GM23248 (cell line): ENCODE data around the gene MIA2. TPM values are rescaled to one million over a fixed set of nuclear protein-coding genes. Genes with fewer than 3 reads are reported as not detected.

Source experiments
- DNase-seq: peaks from one replicate; pipeline ENCODE4 v3.0.0-alpha.2; 2015
- H2AFZ ChIP-seq: fragments of 200-600 bp; sonication (generic); 2 replicates; pipeline ENCODE4 v1.6.1; 2016; ENCODE audit warnings: antibody characterized with exemption
- H3F3A ChIP-seq: fragments of 200-600 bp; sonication (generic); 2 replicates; pipeline ENCODE4 v1.6.1; 2016; ENCODE audit warnings: mild to moderate bottlenecking, antibody characterized with exemption, mixed run types; ENCODE audit not compliant: insufficient read depth
- H3K27ac ChIP-seq: fragments of 200-600 bp; sonication (generic); 2 replicates; pipeline ENCODE4 v1.5.1; 2016; ENCODE audit warnings: mild to moderate bottlenecking
- H3K27me3 ChIP-seq: fragments of 200-600 bp; sonication (generic); replicated peaks from 2 replicates; pipeline ENCODE4 v1.6.1; 2016; ENCODE audit warnings: mild to moderate bottlenecking; ENCODE audit not compliant: insufficient read depth
- H3K36me3 ChIP-seq: fragments of 200-600 bp; sonication (generic); 2 replicates; pipeline ENCODE4 v1.6.1; 2016; ENCODE audit warnings: low read depth, mild to moderate bottlenecking
- H3K4me1 ChIP-seq: fragments of 200-600 bp; sonication (generic); 2 replicates; pipeline ENCODE4 v1.6.1; 2016; ENCODE audit warnings: mild to moderate bottlenecking; ENCODE audit not compliant: insufficient read depth
- H3K4me2 ChIP-seq: fragments of 200-600 bp; sonication (generic); one replicate; pipeline ENCODE4 v1.6.1; 2016; ENCODE audit warnings: mild to moderate bottlenecking; ENCODE audit not compliant: unreplicated experiment
- H3K4me3 ChIP-seq: fragments of 200-600 bp; sonication (generic); 2 replicates; pipeline ENCODE4 v1.5.1; 2016; ENCODE audit warnings: mild to moderate bottlenecking
- H3K79me2 ChIP-seq: fragments of 200-600 bp; sonication (generic); 2 replicates; pipeline ENCODE4 v1.6.1; 2016; ENCODE audit warnings: mild to moderate bottlenecking; ENCODE audit not compliant: insufficient read depth
- H3K9ac ChIP-seq: fragments of 200-600 bp; sonication (generic); 2 replicates; pipeline ENCODE4 v1.6.1; 2016; ENCODE audit warnings: mild to moderate bottlenecking
- H3K9me2 ChIP-seq: fragments of 200-600 bp; sonication (generic); 2 replicates; pipeline ENCODE4 v1.6.1; 2016; ENCODE audit warnings: mixed run types, mild to moderate bottlenecking, moderate library complexity; ENCODE audit not compliant: insufficient read depth
- H3K9me3 ChIP-seq: fragments of 200-600 bp; sonication (generic); one replicate; pipeline ENCODE4 v1.6.1; 2017; ENCODE audit warnings: low read depth
- H4K20me1 ChIP-seq: fragments of 200-600 bp; sonication (generic); 2 replicates; pipeline ENCODE4 v1.6.0; 2016; ENCODE audit not compliant: insufficient read depth
- EZH2 ChIP-seq: fragments of 200-600 bp; sonication (generic); IDR thresholded peaks from 2 replicates; pipeline ENCODE4 v1.6.1; 2018; ENCODE audit warnings: antibody characterized with exemption, mild to moderate bottlenecking; ENCODE audit not compliant: insufficient read depth, poor library complexity, severe bottlenecking
- EZH2phosphoT487 ChIP-seq: fragments of 200-600 bp; sonication (generic); IDR thresholded peaks from 2 replicates; pipeline ENCODE4 v1.6.1; 2018; ENCODE audit warnings: antibody characterized with exemption, moderate library complexity, mild to moderate bottlenecking, low read depth; ENCODE audit not compliant: insufficient read depth
- WGBS, 2 experiments: methylation state at CpG; one replicate each; pipeline ENCODE4 v1.1.6; 2015 to 2017; ENCODE audit warnings: low lambda C conversion rate in 2 of 2, low coverage in 1 of 2; ENCODE audit errors: missing lambda C conversion rate in 2 of 2; 5-methylcytosine and 5-hydroxymethylcytosine counted together
- in situ Hi-C: fragments of 300-500 bp; cut with MboI; formaldehyde crosslinking; loops from 2 replicates; pipeline ENCODE4 v1.15.0; 2020
- polyA plus RNA-seq: library from polyadenylated mRNA; unstranded; fragments of >200 nt; fragmentation: Nextera tagmentation; extraction: Ambion mirVana; gene quantifications from 2 replicates; pipeline ENCODE4 v1.2.1, GENCODE V29; 2016
- total RNA-seq: library from RNA; depleted of rRNA; stranded (reverse); fragments of >200 nt; shearing (Covaris generic); gene quantifications from 2 replicates; pipeline ENCODE4 v1.2.3, GENCODE V29; 2014

The MIA2 gene
- total and polyA plus RNA-seq, 2 experiments from 2014 or later: 16.2 to 21.4 TPM

GRCh38 chr14:39303115-39303514, 69.4 kb downstream of the MIA2 start:
- no peaks in the 10 kb centered on the region for H4K20me1 ChIP-seq
- no peaks in the 10 kb centered on the region for H3F3A ChIP-seq
- no peaks in the 10 kb centered on the region for H3K4me1 ChIP-seq
- no peak overlapping the region for H2AFZ ChIP-seq
- H3K9me2 ChIP-seq: no peaks in the 10 kb centered on the region
- H3K36me3 ChIP-seq: peaks cover 33% of the 10 kb centered on the region
- DNase-seq: no peak
- H3K9ac ChIP-seq: no peak overlapping the region
- no peaks in the 10 kb centered on the region for H3K27me3 ChIP-seq
- in situ Hi-C loops: no loop called here
- WGBS, 2 experiments: 73 to 75% methylated on average over 1 of the region's 1 CpG
- no peak overlapping the region for H3K4me3 ChIP-seq
- TF ChIP-seq EZH2 (no peak), EZH2phosphoT487 (no peak)
- no peak overlapping the region for H3K27ac ChIP-seq
- H3K4me2 ChIP-seq: no peak overlapping the region
- 0 out of 2 replicates have a peak, but pooled peaks cover 3% of the 10 kb centered on the region for H3K79me2 ChIP-seq
- H3K9me3 ChIP-seq: no peaks in the 10 kb centered on the region

GRCh38 chr14:39307815-39308214, 74.1 kb downstream of the MIA2 start:
- in situ Hi-C loops: no loop called here
- TF ChIP-seq EZH2phosphoT487: no peak
- TF ChIP-seq EZH2: no peak
- H3K27me3 ChIP-seq: no peaks in the 10 kb centered on the region
- H3K4me2 ChIP-seq: no peak overlapping the region
- H2AFZ ChIP-seq: no peak overlapping the region
- no peaks in the 10 kb centered on the region for H3K9me2 ChIP-seq
- peaks cover 28% of the 10 kb centered on the region for H3K36me3 ChIP-seq
- 80 to 83% methylated on average over 3 of the region's 3 CpGs for WGBS, 2 experiments
- DNase-seq: no peak
- no peaks in the 10 kb centered on the region for H3K79me2 ChIP-seq
- no peaks in the 10 kb centered on the region for H3K4me1 ChIP-seq
- no peaks in the 10 kb centered on the region for H3K9me3 ChIP-seq
- H3K27ac ChIP-seq: no peak overlapping the region
- H3K9ac ChIP-seq: no peak overlapping the region
- no peak overlapping the region for H3K4me3 ChIP-seq
- H3F3A ChIP-seq: no peaks in the 10 kb centered on the region
- no peaks in the 10 kb centered on the region for H4K20me1 ChIP-seq

- Histone ChIP-seq H3K4me3 (no peak overlapping the region), H3K27ac (no peak overlapping the region), H3K4me2 (no peak overlapping the region), H3K4me1 (no peaks in the 10 kb centered on the region), H3K79me2 (peaks cover 6% of the 10 kb centered on the region; the same call in 1 of the 2 replicates), H3K36me3 (peaks cover 15% of the 10 kb centered on the region), H3K9me3 (no peaks in the 10 kb centered on the region), H3F3A (no peaks in the 10 kb centered on the region), H4K20me1 (no peaks in the 10 kb centered on the region), H3K9ac (no peak overlapping the region), H3K27me3 (no peaks in the 10 kb centered on the region), H3K9me2 (no peaks in the 10 kb centered on the region), H2AFZ (no peak overlapping the region)
- no peak for DNase-seq
- in situ Hi-C loops: no loop called here
- TF ChIP-seq EZH2phosphoT487: no peak
- no peak for TF ChIP-seq EZH2
Measured at GRCh38 chr14:39310051-39310450, 76.3 kb downstream of the MIA2 start.

- Histone ChIP-seq H3K79me2 (peaks cover 6% of the 10 kb centered on the region; the same call in 1 of the 2 replicates), H3K9me3 (no peaks in the 10 kb centered on the region), H3K4me2 (no peak overlapping the region), H3K9ac (no peak overlapping the region), H4K20me1 (no peaks in the 10 kb centered on the region), H3K9me2 (no peaks in the 10 kb centered on the region), H3K27me3 (no peaks in the 10 kb centered on the region), H2AFZ (no peak overlapping the region), H3K36me3 (peaks cover 34% of the 10 kb centered on the region), H3F3A (no peaks in the 10 kb centered on the region), H3K27ac (no peak overlapping the region), H3K4me1 (no peaks in the 10 kb centered on the region), H3K4me3 (no peak overlapping the region)
- in situ Hi-C loops: no loop called here
- no peak for TF ChIP-seq EZH2
- no peak for TF ChIP-seq EZH2phosphoT487
- no peak for DNase-seq
- WGBS, 2 experiments: 95 to 100% methylated on average over 1 of the region's 1 CpG
Measured at GRCh38 chr14:39315859-39316444, 82.2 kb downstream of the MIA2 start.
